ENCODE measurements around the gene RAMP1. TPM values are rescaled to one million over a fixed set of nuclear protein-coding genes. Genes with fewer than 3 reads are reported as not detected.

RAMP1 gene
- total RNA-seq, 4 donors from 2014 or later: 0.78 to 4.2 (median 3.0) TPM

DNA sequence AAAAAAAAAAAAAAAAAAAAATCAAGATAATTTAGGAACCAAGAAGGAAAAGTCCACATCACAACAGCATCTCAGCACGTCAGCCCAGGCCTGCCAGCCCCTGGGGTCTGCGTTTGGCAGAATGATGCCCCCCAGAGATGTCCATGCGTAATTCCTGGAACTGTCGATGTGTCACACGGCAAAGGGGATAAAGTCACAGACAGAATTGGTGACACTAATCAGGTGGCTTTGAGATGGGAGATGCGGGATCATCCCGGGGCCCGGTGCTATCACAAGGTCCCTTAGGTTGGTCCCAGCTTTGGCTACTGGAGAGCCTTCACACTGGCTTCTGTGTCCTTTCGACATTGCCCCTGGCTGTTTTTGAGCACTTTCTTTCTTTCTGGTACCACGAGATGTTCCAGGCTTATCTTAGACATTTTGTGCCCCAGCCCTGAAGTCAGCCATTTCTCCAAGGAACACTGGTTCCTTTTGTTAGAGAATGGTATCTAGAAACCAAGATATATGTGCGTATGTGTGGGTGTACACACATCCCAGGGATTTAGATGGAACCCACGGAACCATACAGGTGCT lies 20.7 kb downstream of the RAMP1 start:
- TF ChIP-seq POLR2A (IDR thresholded peaks at IDR 0.05): no peak
- TF ChIP-seq, protein P1, sequence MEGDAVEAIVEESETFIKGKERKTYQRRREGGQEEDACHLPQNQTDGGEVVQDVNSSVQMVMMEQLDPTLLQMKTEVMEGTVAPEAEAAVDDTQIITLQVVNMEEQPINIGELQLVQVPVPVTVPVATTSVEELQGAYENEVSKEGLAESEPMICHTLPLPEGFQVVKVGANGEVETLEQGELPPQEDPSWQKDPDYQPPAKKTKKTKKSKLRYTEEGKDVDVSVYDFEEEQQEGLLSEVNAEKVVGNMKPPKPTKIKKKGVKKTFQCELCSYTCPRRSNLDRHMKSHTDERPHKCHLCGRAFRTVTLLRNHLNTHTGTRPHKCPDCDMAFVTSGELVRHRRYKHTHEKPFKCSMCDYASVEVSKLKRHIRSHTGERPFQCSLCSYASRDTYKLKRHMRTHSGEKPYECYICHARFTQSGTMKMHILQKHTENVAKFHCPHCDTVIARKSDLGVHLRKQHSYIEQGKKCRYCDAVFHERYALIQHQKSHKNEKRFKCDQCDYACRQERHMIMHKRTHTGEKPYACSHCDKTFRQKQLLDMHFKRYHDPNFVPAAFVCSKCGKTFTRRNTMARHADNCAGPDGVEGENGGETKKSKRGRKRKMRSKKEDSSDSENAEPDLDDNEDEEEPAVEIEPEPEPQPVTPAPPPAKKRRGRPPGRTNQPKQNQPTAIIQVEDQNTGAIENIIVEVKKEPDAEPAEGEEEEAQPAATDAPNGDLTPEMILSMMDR (IDR thresholded peaks at IDR 0.05): no peak
- H3K27me3 ChIP-seq: no peaks in the 10 kb centered on the region
- no peaks in the 10 kb centered on the region for H3K9me3 ChIP-seq
- no peaks in the 10 kb centered on the region for H3K4me1 ChIP-seq
- H3K36me3 ChIP-seq: no peaks in the 10 kb centered on the region
- no peak for DNase-seq
- intact Hi-C loops (cut with DNase I): no loop called here
- no peak overlapping the region for H3K27ac ChIP-seq
- no peak overlapping the region for H3K4me3 ChIP-seq (replicated peaks in 1 of 3)
- WGBS, 2 donors: 94 to 98% methylated on average over 12 of the region's 12 CpGs

DNA sequence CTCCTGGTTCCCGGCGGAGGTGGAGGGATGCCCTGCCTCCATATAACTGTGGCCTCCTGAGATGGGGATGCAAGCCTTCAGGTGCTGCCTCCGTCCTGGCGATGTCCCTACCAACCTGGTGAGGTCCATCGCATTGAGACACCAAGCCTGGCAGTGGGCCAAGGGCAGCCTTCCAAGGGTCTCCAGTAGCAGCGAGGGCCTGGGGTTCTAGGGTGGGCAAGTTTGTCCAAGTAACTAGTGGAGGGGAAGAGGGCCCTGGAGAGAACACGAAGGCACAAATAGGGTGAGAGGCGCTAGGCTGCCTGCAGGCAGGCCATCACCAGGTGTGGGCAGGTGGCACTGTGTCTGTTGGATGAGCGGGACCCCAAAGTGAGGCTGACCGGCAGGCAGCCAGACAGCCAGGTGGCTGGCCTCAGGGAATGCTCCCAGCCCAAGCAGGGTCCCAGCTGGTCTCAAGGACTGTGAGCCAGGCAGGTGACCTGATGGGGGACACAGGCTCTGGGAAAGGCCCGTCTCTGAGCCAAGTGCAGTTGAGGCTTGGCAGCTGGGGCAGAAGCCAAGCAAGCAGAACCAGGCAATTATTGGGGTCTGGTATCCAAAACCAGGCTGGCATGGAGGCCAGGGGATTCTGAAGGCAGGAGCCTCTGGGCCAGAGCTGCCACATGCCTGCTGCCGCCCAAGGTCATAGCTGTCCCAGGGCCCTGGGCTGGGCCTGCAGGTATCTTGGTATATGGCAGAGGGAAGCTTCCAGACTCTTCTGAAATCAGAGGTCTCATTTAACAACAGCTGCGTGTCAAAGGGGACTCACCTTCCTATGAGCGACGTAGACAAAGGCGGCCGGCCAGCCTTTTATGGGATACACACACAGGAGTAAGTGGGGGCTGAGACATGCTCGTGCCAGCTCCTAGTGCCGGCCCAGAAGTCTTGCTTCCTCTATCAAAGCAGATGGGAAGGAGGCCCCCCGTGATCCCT lies 23.4 kb downstream of the RAMP1 start:
- Histone ChIP-seq H3K27ac (no peak overlapping the region), H3K36me3 (no peaks in the 10 kb centered on the region), H3K9me3 (no peaks in the 10 kb centered on the region), H3K4me1 (no peaks in the 10 kb centered on the region), H3K27me3 (no peaks in the 10 kb centered on the region), H3K4me3 (replicated peaks in 1 of 3) (no peak overlapping the region)
- intact Hi-C loops (cut with DNase I): no loop called here
- TF ChIP-seq, protein P1 (IDR thresholded peaks at IDR 0.05): no peak
- DNase-seq: no peak
- WGBS, 2 donors: 96% methylated on average over 14 to 19 of the region's 20 CpGs

DNA sequence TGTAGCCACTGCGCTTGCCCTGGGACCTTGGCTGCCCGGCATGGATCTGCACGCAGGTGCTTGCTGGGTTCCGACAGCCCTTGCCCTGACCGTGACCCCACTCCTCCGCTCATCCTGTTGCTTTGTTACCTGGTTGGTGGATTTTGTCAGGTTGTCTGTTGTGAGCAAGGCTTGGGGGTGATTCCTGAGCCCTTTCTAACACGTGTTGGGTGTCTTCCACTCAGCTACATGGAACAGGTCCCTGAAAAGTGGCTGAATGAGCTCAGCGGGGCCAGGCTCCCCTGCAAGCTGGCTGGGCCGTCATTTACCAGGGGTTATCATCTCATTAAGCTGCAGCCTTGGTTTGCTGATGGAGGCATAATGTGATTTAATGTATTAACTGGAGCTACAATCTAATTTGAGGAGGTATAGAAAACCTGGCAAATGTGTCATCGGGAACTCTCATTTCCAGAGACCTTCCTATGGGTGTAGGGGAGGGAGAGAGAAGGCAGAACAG lies 24.6 kb downstream of the RAMP1 start:
- 91 to 93% methylated on average over 10 of the region's 10 CpGs for WGBS, 2 donors
- Histone ChIP-seq H3K27me3 (no peaks in the 10 kb centered on the region), H3K4me3 (replicated peaks in 1 of 3) (no peak overlapping the region), H3K9me3 (no peaks in the 10 kb centered on the region), H3K27ac (no peak overlapping the region), H3K4me1 (peaks cover 0 to 7% of the 10 kb centered on the region in 2 donors), H3K36me3 (no peaks in the 10 kb centered on the region)
- intact Hi-C loops (cut with DNase I): no loop called here
- TF ChIP-seq, protein P1 (IDR thresholded peaks at IDR 0.05): no peak
- no peak for TF ChIP-seq POLR2A (IDR thresholded peaks at IDR 0.05)
- no peak for DNase-seq

DNA sequence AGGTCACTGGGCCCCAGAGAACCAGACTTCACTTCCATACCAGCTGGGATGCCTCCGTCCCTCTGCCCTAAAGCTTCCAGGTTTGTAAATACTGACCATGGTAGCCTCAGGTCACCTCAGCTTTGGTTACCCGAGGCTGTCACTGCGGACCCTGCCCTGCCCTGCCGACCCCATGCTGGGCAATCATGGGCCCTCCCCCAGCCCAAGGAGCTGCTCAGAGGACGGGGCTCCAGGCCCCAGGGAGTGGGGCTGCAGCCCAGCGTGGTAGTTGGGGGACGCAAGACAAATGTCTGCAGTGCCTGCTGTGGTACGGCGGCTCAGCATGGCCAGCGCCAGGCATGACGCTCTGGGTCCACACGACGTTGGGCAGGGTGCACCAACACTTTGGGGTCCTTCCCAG lies 25.3 kb downstream of the RAMP1 start:
- Histone ChIP-seq H3K4me1 (peaks cover 0 to 7% of the 10 kb centered on the region in 2 donors), H3K27ac (no peak overlapping the region), H3K36me3 (no peaks in the 10 kb centered on the region), H3K4me3 (replicated peaks in 1 of 3) (no peak overlapping the region), H3K9me3 (no peaks in the 10 kb centered on the region), H3K27me3 (no peaks in the 10 kb centered on the region)
- DNase-seq: no peak
- 85 to 91% methylated on average over 10 to 11 of the region's 13 CpGs for WGBS, 2 donors
- TF ChIP-seq POLR2A (IDR thresholded peaks at IDR 0.05): no peak
- TF ChIP-seq, protein P1 (IDR thresholded peaks at IDR 0.05): no peak
- intact Hi-C loops (cut with DNase I): no loop called here

Data from thyroid gland (tissue), 4 donors.